C4-2B (cell line): ENCODE results near the gene PPP2R5E.

Source experiments
- H3K27ac ChIP-seq: fragments of 450-650 bp; 2 replicates; pipeline ENCODE4 v1.5.1; 2017
- CTCF ChIP-seq: fragments of 450-650 bp; conservative IDR thresholded peaks from 2 replicates; pipeline ENCODE4 v1.5.1; 2017; ENCODE audit warnings: mild to moderate bottlenecking
- ZFX ChIP-seq: fragments of 450-650 bp; IDR thresholded peaks from 2 replicates; pipeline ENCODE4 v1.6.1; 2017

Gene PPP2R5E

GRCh38 chr14:63444588-63444987 is 98.6 kb downstream of the PPP2R5E start:
- no peak for TF ChIP-seq ZFX
- no peak for TF ChIP-seq CTCF
- no peak overlapping the region for H3K27ac ChIP-seq

- no peak for TF ChIP-seq CTCF
- TF ChIP-seq ZFX, result no peak
Measured at GRCh38 chr14:63443988-63444387, 99.2 kb downstream of the PPP2R5E start.

GRCh38 chr14:63443361-63443760 is 99.8 kb downstream of the PPP2R5E start:
- TF ChIP-seq CTCF (no peak), ZFX (no peak)
- no peak overlapping the region for H3K27ac ChIP-seq

More at GRCh38 chr14:63443988-63444387, 99.2 kb downstream of the PPP2R5E start:
- H3K27ac ChIP-seq, result no peak overlapping the region

- TF ChIP-seq ZFX, result no peak
- peak; percentile 41 for TF ChIP-seq CTCF
- H3K27ac ChIP-seq, result peak overlapping the region; percentile 32; the same call in 1 of the 2 replicates
Measured at GRCh38 chr14:63438065-63438757, 105.0 kb downstream of the PPP2R5E start.

- no peak for TF ChIP-seq CTCF
- TF ChIP-seq ZFX, result no peak
- no peak overlapping the region for H3K27ac ChIP-seq
Measured at GRCh38 chr14:63436286-63437098, 106.7 kb downstream of the PPP2R5E start.

GRCh38 chr14:63435838-63436237 is 107.3 kb downstream of the PPP2R5E start:
- H3K27ac ChIP-seq, result no peak overlapping the region
- TF ChIP-seq ZFX (no peak), CTCF (no peak)

GRCh38 chr14:63435204-63435603 is 108.0 kb downstream of the PPP2R5E start:
- H3K27ac ChIP-seq, result no peak overlapping the region
- no peak for TF ChIP-seq CTCF
- TF ChIP-seq ZFX, result no peak
